Measurements from ENCODE around the gene SLC25A38.

The SLC25A38 gene

DNA sequence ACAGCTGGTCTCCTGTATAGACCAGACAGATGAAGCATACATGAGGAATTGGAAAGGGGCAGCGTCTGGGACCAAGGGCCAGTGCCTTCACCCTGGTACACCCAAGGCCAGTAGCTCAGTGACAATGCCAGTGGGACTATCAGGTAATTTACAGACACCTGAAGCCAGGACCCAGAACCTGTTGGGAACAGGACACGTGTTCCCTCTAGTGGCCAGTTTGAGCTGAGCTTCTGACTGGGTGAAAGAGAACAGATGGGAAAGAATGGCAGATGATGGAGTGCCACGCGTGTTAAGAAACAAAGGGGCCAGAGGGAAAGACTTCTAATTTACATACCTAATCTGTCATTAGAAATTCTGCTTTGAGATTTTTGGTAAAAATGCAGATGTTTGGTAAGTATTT, 5.1 kb upstream of the SLC25A38 start:
- DNase-seq (ENCODE audit: insufficient read length, low spot score) (no peak), FAIRE-seq (no peak)
- TF ChIP-seq, protein P1, sequence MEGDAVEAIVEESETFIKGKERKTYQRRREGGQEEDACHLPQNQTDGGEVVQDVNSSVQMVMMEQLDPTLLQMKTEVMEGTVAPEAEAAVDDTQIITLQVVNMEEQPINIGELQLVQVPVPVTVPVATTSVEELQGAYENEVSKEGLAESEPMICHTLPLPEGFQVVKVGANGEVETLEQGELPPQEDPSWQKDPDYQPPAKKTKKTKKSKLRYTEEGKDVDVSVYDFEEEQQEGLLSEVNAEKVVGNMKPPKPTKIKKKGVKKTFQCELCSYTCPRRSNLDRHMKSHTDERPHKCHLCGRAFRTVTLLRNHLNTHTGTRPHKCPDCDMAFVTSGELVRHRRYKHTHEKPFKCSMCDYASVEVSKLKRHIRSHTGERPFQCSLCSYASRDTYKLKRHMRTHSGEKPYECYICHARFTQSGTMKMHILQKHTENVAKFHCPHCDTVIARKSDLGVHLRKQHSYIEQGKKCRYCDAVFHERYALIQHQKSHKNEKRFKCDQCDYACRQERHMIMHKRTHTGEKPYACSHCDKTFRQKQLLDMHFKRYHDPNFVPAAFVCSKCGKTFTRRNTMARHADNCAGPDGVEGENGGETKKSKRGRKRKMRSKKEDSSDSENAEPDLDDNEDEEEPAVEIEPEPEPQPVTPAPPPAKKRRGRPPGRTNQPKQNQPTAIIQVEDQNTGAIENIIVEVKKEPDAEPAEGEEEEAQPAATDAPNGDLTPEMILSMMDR (IDR thresholded peaks at IDR 0.05; ENCODE audit: insufficient read depth, missing control alignments), result peak; percentile 48

DNA sequence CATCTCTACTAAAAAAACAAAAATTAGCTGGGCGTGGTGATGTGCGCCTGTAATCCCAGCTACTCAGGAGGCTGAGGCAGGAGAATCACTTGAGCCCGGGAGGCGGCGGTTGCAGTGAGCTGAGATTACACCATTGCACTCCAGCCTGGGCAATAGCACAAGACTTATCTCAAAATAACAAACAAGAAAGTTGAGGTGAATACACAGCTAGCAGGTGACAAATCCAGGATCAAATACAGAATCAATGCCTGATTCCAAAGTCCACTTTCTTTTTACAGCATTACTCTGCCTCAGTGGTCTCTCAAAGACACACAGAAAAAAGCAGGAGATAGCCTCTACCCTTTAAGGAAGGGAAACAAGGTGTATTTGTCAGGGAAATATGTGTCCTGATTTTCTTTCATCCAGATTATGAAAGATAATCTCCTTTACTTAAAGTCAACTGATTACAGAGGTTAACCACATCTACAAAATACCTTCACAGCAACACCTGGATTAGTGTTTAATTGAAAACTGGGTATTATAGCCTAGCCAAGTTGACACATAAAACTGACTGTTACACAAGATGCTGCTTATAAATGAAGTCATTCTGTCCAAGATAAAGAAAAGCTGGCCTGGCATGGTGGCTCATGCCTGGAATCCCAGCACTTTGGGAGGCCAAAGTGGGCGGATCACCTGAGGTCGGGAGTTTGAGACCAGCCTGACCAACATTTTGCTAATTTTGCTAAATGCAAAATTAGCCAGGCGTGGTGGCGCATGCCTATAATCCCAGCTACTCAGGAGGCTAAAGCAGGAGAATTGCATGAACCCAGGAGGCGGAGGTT, 4.0 kb upstream of the SLC25A38 start:
- FAIRE-seq (no peak), DNase-seq (ENCODE audit: insufficient read length, low spot score) (no peak)
- TF ChIP-seq, protein P1 (IDR thresholded peaks at IDR 0.05; ENCODE audit: insufficient read depth, missing control alignments), result no peak

DNA sequence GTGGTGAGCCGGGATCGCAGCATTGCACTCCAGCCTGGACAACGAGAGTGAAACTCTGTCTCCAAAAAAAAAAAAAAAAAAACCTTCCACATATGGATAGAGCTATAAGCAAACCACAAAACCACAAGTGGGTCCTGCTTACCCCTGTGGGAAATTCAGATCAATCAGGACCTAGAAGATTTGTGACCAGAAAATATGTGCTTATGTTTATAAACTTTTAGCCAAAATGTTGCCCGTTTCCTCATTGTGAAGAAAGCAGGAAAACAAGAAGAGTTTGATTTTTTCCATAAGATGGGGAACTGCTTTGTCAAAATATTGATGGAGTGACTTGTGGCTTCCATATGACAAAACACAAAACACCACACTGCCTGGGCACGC, 3.4 kb upstream of the SLC25A38 start:
- FAIRE-seq (no peak), DNase-seq (ENCODE audit: insufficient read length, low spot score) (no peak)
- TF ChIP-seq, protein P1 (IDR thresholded peaks at IDR 0.05; ENCODE audit: insufficient read depth, missing control alignments), result no peak

DNA sequence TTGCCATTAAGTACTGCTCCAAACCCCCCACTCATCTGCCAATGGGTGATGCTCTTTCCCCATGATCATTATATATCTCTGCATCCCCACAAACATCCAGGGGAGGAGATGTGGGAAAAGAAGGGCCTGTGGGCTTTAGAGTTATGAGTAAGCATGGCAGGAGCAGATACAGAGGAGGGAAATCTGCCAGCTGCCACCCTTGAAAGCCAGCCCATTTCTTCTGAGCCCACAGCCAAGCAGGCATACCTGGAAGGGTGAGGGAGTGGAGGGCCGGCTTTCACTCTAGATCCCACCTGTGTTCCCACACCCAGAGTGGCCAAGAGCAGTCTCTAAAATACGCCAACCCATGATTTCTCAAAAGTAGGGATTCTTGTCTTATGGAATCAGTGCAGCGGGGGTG, 1.7 kb upstream of the SLC25A38 start:
- TF ChIP-seq, protein P1 (IDR thresholded peaks at IDR 0.05; ENCODE audit: insufficient read depth, missing control alignments), result no peak
- FAIRE-seq (no peak), DNase-seq (ENCODE audit: insufficient read length, low spot score) (no peak)

DNA sequence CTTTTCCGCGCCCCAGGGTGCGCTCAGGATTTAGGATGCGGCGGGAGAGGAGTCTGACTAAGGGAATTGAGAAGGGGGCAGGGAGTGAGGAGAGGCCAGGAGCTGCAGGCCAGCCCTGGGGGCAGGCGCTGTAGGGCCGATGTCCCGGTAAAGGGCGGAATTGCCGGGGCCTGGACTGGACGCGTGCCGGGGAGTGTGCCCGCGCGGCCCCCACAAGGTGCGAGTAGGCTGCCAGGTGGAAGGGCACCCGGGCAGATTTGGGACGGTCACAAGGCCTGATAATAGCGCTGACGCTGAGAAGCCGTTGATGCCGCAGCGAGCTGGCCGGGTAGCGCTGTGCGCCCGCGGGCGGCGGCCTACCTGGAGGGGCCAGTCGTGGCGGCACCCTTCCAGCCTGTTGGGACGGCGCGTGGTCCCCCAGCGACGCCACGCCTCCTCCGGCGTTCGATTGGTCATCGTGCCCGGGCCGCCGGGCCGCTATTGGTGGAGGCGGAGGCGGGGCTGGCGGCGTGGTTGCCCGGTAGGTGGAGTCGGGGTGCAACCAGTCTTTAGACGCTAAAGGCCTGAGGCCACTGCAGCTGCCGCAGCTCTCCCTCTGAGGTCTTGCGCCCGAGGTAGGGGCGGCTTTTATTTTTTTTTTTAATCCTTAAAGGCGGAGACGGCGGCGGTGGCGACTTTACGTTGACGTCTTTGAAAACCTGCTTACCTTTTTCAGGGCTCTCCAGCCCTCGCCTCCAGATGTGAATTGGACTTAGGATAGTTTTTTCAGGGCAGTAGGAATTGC, 903 bp downstream of the SLC25A38 start:
- DNase-seq (ENCODE audit: insufficient read length, low spot score) (peak; percentile 91), FAIRE-seq (no peak)
- TF ChIP-seq, protein P1 (IDR thresholded peaks at IDR 0.05; ENCODE audit: insufficient read depth, missing control alignments), result no peak

DNA sequence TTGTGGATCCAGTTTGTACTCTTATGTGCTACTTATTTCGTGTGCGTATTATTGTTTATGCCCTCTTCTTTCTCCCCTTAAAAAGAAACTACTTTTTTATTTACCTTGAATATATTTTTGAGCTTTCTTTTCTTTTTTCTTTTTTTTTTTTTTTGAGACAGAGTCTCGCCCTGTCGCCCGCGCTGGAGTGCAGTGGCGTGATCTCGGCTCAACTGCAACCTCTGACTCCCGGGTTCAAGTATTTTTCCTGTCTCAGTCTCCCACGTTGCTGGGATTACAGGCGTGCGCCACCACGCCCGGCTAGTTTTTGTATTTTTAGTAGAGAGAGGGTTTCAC, 1.5 kb downstream of the SLC25A38 start:
- TF ChIP-seq, protein P1 (IDR thresholded peaks at IDR 0.05; ENCODE audit: insufficient read depth, missing control alignments), result no peak
- no peak for FAIRE-seq
- no peak for DNase-seq (ENCODE audit: insufficient read length, low spot score)
